GM18517 (cell line): ENCODE results near the gene PGAP3.

Experiments used
- ATAC-seq: cut with Tn5 transposase; IDR thresholded peaks from one replicate; pipeline ENCODE4 v1.9.1; 2021; ENCODE audit warnings: mild to moderate bottlenecking, moderate library complexity; ENCODE audit not compliant: unreplicated experiment

Gene PGAP3

GRCh38 chr17:39661744-39662541 lies 25.9 kb downstream of the PGAP3 start:
- ATAC-seq: no peak

GRCh38 chr17:39660397-39661385 lies 27.2 kb downstream of the PGAP3 start:
- no peak for ATAC-seq

- ATAC-seq: no peak
These were observed 27.9 kb downstream of the PGAP3 start for GRCh38 chr17:39660011-39660360.

GRCh38 chr17:39659279-39660010 lies 28.4 kb downstream of the PGAP3 start:
- ATAC-seq: no peak

- ATAC-seq: no peak
These were observed 29.1 kb downstream of the PGAP3 start for GRCh38 chr17:39658760-39659159.

- no peak for ATAC-seq
These were observed 29.5 kb downstream of the PGAP3 start for GRCh38 chr17:39658346-39658745.

- no peak for ATAC-seq
These were observed 32.8 kb downstream of the PGAP3 start for GRCh38 chr17:39655105-39655504.

GRCh38 chr17:39653662-39654331 lies 34.1 kb downstream of the PGAP3 start:
- no peak for ATAC-seq

- ATAC-seq: no peak
These were observed 34.6 kb downstream of the PGAP3 start for GRCh38 chr17:39653316-39653661.

- no peak for ATAC-seq
These were observed 35.1 kb downstream of the PGAP3 start for GRCh38 chr17:39652587-39653315.

GRCh38 chr17:39651923-39652586 lies 35.8 kb downstream of the PGAP3 start:
- no peak for ATAC-seq

- no peak for ATAC-seq
These were observed 37.7 kb downstream of the PGAP3 start for GRCh38 chr17:39650121-39650579.

GRCh38 chr17:39648616-39649366 lies 39.1 kb downstream of the PGAP3 start:
- no peak for ATAC-seq

- ATAC-seq: no peak
These were observed 40.6 kb downstream of the PGAP3 start for GRCh38 chr17:39647256-39647655.

- no peak for ATAC-seq
These were observed 44.6 kb downstream of the PGAP3 start for GRCh38 chr17:39643271-39643670.

GRCh38 chr17:39642291-39643074 lies 45.4 kb downstream of the PGAP3 start:
- no peak for ATAC-seq

- no peak for ATAC-seq
These were observed 46.0 kb downstream of the PGAP3 start for GRCh38 chr17:39641883-39642282.

- ATAC-seq: no peak
These were observed 46.8 kb downstream of the PGAP3 start for GRCh38 chr17:39641097-39641496.
